HG03342 (cell line): ENCODE measurements around the gene MEIS3.

Experiments
- ATAC-seq: cut with Tn5 transposase; IDR thresholded peaks from one replicate; pipeline ENCODE4 v1.9.1; 2021; ENCODE audit warnings: mild to moderate bottlenecking, moderate library complexity; ENCODE audit not compliant: unreplicated experiment

Gene MEIS3

GRCh38 chr19:47419030-47419783 is at the start of gene MEIS3:
Gene MEIS3 (minus strand): TSS chr19:47419527. CDS start chr19:47419081, 446 bp downstream.
- no peak for ATAC-seq

- ATAC-seq, result no peak
Observed at GRCh38 chr19:47467914-47468313, 48.6 kb upstream of the MEIS3 start.

- no peak for ATAC-seq
Observed at GRCh38 chr19:47465957-47466356, 46.6 kb upstream of the MEIS3 start.

GRCh38 chr19:47464675-47465419 is 45.5 kb upstream of the MEIS3 start:
- ATAC-seq, result no peak

GRCh38 chr19:47461876-47462275 is 42.5 kb upstream of the MEIS3 start:
- no peak for ATAC-seq

- no peak for ATAC-seq
Observed at GRCh38 chr19:47459477-47459876, 40.1 kb upstream of the MEIS3 start.

GRCh38 chr19:47458672-47459071 is 39.3 kb upstream of the MEIS3 start:
- ATAC-seq, result no peak

- ATAC-seq, result no peak
Observed at GRCh38 chr19:47456721-47457474, 37.6 kb upstream of the MEIS3 start.

GRCh38 chr19:47450478-47450877 is 31.2 kb upstream of the MEIS3 start:
- ATAC-seq, result no peak

GRCh38 chr19:47448360-47448727 is 29.0 kb upstream of the MEIS3 start:
- ATAC-seq, result no peak

GRCh38 chr19:47447470-47448359 is 28.4 kb upstream of the MEIS3 start:
- no peak for ATAC-seq

- no peak for ATAC-seq
Observed at GRCh38 chr19:47446534-47447469, 27.5 kb upstream of the MEIS3 start.

- ATAC-seq, result no peak
Observed at GRCh38 chr19:47445937-47446402, 26.6 kb upstream of the MEIS3 start.

- ATAC-seq, result no peak
Observed at GRCh38 chr19:47445527-47445926, 26.2 kb upstream of the MEIS3 start.

GRCh38 chr19:47444388-47444821 is 25.1 kb upstream of the MEIS3 start:
- no peak for ATAC-seq

- ATAC-seq, result no peak
Observed at GRCh38 chr19:47443331-47443730, 24.0 kb upstream of the MEIS3 start.

- ATAC-seq, result no peak
Observed at GRCh38 chr19:47438793-47439220, 19.5 kb upstream of the MEIS3 start.

GRCh38 chr19:47437500-47437899 is 18.2 kb upstream of the MEIS3 start:
- ATAC-seq, result no peak

- ATAC-seq, result no peak
Observed at GRCh38 chr19:47436712-47437401, 17.5 kb upstream of the MEIS3 start.
